ENCODE measurements around the gene MCEMP1. TPM values are rescaled to one million over a fixed set of nuclear protein-coding genes. Genes with fewer than 3 reads are reported as not detected.
A peak's percentile ranks its signal among the peaks of the same experiment; 100 is the strongest.

The MCEMP1 gene
- total RNA-seq, 1 experiment from 2014 or later: 4.0 TPM

- intact Hi-C loops (cut with micrococcal nuclease; ENCODE audit: unreplicated experiment): loop anchor here (5.0 kb wide), 1 partner anchor 152 kb away; no protein-coding TSS in a partner anchor
- Histone ChIP-seq H3K4me1 (ENCODE audit: insufficient read depth, low read length, poor library complexity, severe bottlenecking) (no peaks in the 10 kb centered on the region), H3K36me3 (ENCODE audit: insufficient read depth, low read length, poor library complexity, severe bottlenecking) (no peaks in the 10 kb centered on the region), H3K27ac (ENCODE audit: low read depth, low read length, poor library complexity, severe bottlenecking) (no peak overlapping the region), H3K27me3 (replicated peaks; ENCODE audit: insufficient read depth, low read depth, low read length, poor library complexity) (no peaks in the 10 kb centered on the region), H3K4me3 (ENCODE audit: low read depth, low read length, poor library complexity, severe bottlenecking) (no peak overlapping the region), H3K9me3 (ENCODE audit: low read depth, low read length, poor library complexity, severe bottlenecking) (no peaks in the 10 kb centered on the region)
- no peak for TF ChIP-seq EZH2 (IDR thresholded peaks at IDR 0.05; ENCODE audit: borderline replicate concordance, low read depth, low read length, poor library complexity, severe bottlenecking)
- TF ChIP-seq CTCF (conservative IDR thresholded peaks at IDR 0.05; ENCODE audit: low read depth, low read length): no peak
- CTCF ChIA-PET: interaction anchor here (0.6 kb wide), 1 partner anchor 24 kb away, joined by 3 read pairs; no protein-coding TSS in a partner anchor
- DNase-seq (ENCODE audit: low spot score): no peak
- POLR2A ChIA-PET (ENCODE audit: low non-redundant PET): no interaction called here
- BruUV-seq (replicated peaks): no TSS peak
Observed at GRCh38 chr19:7650148-7650547, 26.7 kb upstream of the MCEMP1 start.

GRCh38 chr19:7652061-7652641, 24.7 kb upstream of the MCEMP1 start:
- DNase-seq (ENCODE audit: low spot score): peak; percentile 76
- no peaks in the 10 kb centered on the region for H3K9me3 ChIP-seq (ENCODE audit: low read depth, low read length, poor library complexity, severe bottlenecking)
- no peaks in the 10 kb centered on the region for H3K27me3 ChIP-seq (replicated peaks; ENCODE audit: insufficient read depth, low read depth, low read length, poor library complexity)
- no peak overlapping the region for H3K27ac ChIP-seq (ENCODE audit: low read depth, low read length, poor library complexity, severe bottlenecking)
- TF ChIP-seq EZH2 (IDR thresholded peaks at IDR 0.05; ENCODE audit: borderline replicate concordance, low read depth, low read length, poor library complexity, severe bottlenecking) (no peak), CTCF (conservative IDR thresholded peaks at IDR 0.05; ENCODE audit: low read depth, low read length) (peak; percentile 97)
- H3K36me3 ChIP-seq (ENCODE audit: insufficient read depth, low read length, poor library complexity, severe bottlenecking): no peaks in the 10 kb centered on the region
- H3K4me1 ChIP-seq (ENCODE audit: insufficient read depth, low read length, poor library complexity, severe bottlenecking): no peaks in the 10 kb centered on the region
- POLR2A ChIA-PET (ENCODE audit: low non-redundant PET): no interaction called here
- H3K4me3 ChIP-seq (ENCODE audit: low read depth, low read length, poor library complexity, severe bottlenecking): peak overlapping the region; percentile 20
- BruUV-seq (replicated peaks): no TSS peak
- intact Hi-C loops (cut with micrococcal nuclease; ENCODE audit: unreplicated experiment): loop anchor here (2.0 to 5.0 kb wide), 2 partner anchors 29 to 150 kb away; partner anchors contain the start of gene TRAPPC5
- CTCF ChIA-PET: interaction anchor here (0.8 to 1.2 kb wide), 2 partner anchors 25 to 28 kb away, joined by 3 to 15 read pairs; partner anchors contain the start of genes MCEMP1 and TRAPPC5

DNA sequence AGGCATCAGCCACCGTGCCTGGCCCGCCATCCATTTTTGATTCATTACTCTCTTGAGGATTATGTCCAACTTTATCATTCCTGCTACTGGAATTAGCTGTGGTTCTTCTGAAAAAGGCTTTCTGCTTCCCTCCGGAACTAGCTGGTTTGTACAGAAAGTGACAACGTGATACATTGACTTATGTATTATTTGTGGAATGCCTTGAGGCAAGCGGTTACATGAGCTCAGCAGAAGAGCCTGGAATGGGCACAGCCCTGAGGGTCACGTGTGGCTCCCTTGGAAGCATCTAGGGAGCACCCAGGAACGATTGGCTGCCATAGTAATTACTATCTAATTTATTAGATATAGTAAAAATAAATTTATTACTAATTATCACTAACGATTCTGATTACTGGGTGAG, 22.5 kb upstream of the MCEMP1 start:
- intact Hi-C loops (cut with micrococcal nuclease; ENCODE audit: unreplicated experiment): loop anchor here (5.0 kb wide), 1 partner anchor 148 kb away; no protein-coding TSS in a partner anchor
- POLR2A ChIA-PET (ENCODE audit: low non-redundant PET): no interaction called here
- Histone ChIP-seq H3K27ac (ENCODE audit: low read depth, low read length, poor library complexity, severe bottlenecking) (no peak overlapping the region), H3K4me1 (ENCODE audit: insufficient read depth, low read length, poor library complexity, severe bottlenecking) (no peaks in the 10 kb centered on the region), H3K36me3 (ENCODE audit: insufficient read depth, low read length, poor library complexity, severe bottlenecking) (no peaks in the 10 kb centered on the region), H3K27me3 (replicated peaks; ENCODE audit: insufficient read depth, low read depth, low read length, poor library complexity) (no peaks in the 10 kb centered on the region), H3K9me3 (ENCODE audit: low read depth, low read length, poor library complexity, severe bottlenecking) (no peaks in the 10 kb centered on the region), H3K4me3 (ENCODE audit: low read depth, low read length, poor library complexity, severe bottlenecking) (no peak overlapping the region)
- TF ChIP-seq CTCF (conservative IDR thresholded peaks at IDR 0.05; ENCODE audit: low read depth, low read length) (no peak), EZH2 (IDR thresholded peaks at IDR 0.05; ENCODE audit: borderline replicate concordance, low read depth, low read length, poor library complexity, severe bottlenecking) (no peak)
- CTCF ChIA-PET: interaction anchor here (1.0 kb wide), 1 partner anchor 26 kb away, joined by 3 read pairs; the partner anchor contains the start of gene TRAPPC5
- BruUV-seq (replicated peaks): no TSS peak
- no peak for DNase-seq (ENCODE audit: low spot score)

Data from A673 (cell line).